ENCODE data around the gene ASPSCR1. TPM values are rescaled to one million over a fixed set of nuclear protein-coding genes. Genes with fewer than 3 reads are reported as not detected.
A peak's percentile ranks its signal among the peaks of the same experiment; 100 is the strongest.

The ASPSCR1 gene
- total and polyA plus RNA-seq, 2 of the 13 experiments (the other 11 are each of a cell fraction or from before 2014, with no cell fraction given): 274 to 314 TPM

- no peak for TF ChIP-seq CREM (IDR thresholded peaks at IDR 0.05)
- TF ChIP-seq CREM (CRISPR knock-in tag; IDR thresholded peaks at IDR 0.05): no peak
- TF ChIP-seq TEAD3 (CRISPR knock-in tag; optimal IDR thresholded peaks at IDR 0.05; ENCODE audit: borderline replicate concordance): no peak
- no peak for TF ChIP-seq ZNF572 (CRISPR knock-in tag; IDR thresholded peaks at IDR 0.05)
- TF ChIP-seq ZBTB46 (CRISPR knock-in tag; IDR thresholded peaks at IDR 0.05; ENCODE audit: borderline replicate concordance): no peak
- TF ChIP-seq ZNF432 (CRISPR knock-in tag; IDR thresholded peaks at IDR 0.05; ENCODE audit: borderline replicate concordance): no peak
- no peak for TF ChIP-seq ZNF260 (CRISPR knock-in tag; IDR thresholded peaks at IDR 0.05; ENCODE audit: borderline replicate concordance, low read depth)
- no peak for TF ChIP-seq MIER2 (CRISPR knock-in tag; IDR thresholded peaks at IDR 0.05)
- TF ChIP-seq AGO1 (IDR thresholded peaks at IDR 0.05; ENCODE audit: low read depth, low read length, poor library complexity, severe bottlenecking): no peak
- TF ChIP-seq NFE2 (CRISPR knock-in tag; IDR thresholded peaks at IDR 0.05): no peak
- no peak for TF ChIP-seq PHF20 (CRISPR knock-in tag; IDR thresholded peaks at IDR 0.05)
- no peak for TF ChIP-seq LCORL (IDR thresholded peaks at IDR 0.05)
- peak; percentile 39; the same call in 1 of the 2 replicates for TF ChIP-seq LCORL (CRISPR knock-in tag; IDR thresholded peaks at IDR 0.05)
- no peak for TF ChIP-seq ZNF788 (CRISPR knock-in tag; IDR thresholded peaks at IDR 0.05; ENCODE audit: borderline replicate concordance)
- TF ChIP-seq ZNF121 (CRISPR knock-in tag; IDR thresholded peaks at IDR 0.05): peak; percentile 75
- no peak for TF ChIP-seq ZNF337 (CRISPR knock-in tag; IDR thresholded peaks at IDR 0.05; ENCODE audit: borderline replicate concordance, low read depth)
- no peak for TF ChIP-seq ZNF839 (CRISPR knock-in tag; IDR thresholded peaks at IDR 0.05; ENCODE audit: borderline replicate concordance)
- TF ChIP-seq RARG (CRISPR knock-in tag; IDR thresholded peaks at IDR 0.05; ENCODE audit: low read depth): no peak
- TF ChIP-seq JARID2 (CRISPR knock-in tag; IDR thresholded peaks at IDR 0.05; ENCODE audit: insufficient replicate concordance): no peak
- no peak for TF ChIP-seq ZNF33B (CRISPR knock-in tag; IDR thresholded peaks at IDR 0.05)
- TF ChIP-seq NFATC3 (CRISPR knock-in tag; IDR thresholded peaks at IDR 0.05): no peak
- TF ChIP-seq ZNF550 (CRISPR knock-in tag; IDR thresholded peaks at IDR 0.05; ENCODE audit: borderline replicate concordance): no peak
- TF ChIP-seq IKZF4 (CRISPR knock-in tag; IDR thresholded peaks at IDR 0.05; ENCODE audit: borderline replicate concordance, low read depth, not compliant biosample characterization): no peak
- TF ChIP-seq FOXP4 (CRISPR knock-in tag; IDR thresholded peaks at IDR 0.05): no peak
- peak; percentile 40; the same call in 1 of the 2 replicates for TF ChIP-seq ETV5 (CRISPR knock-in tag; IDR thresholded peaks at IDR 0.05; ENCODE audit: borderline replicate concordance)
- no peak for TF ChIP-seq ADNP (CRISPR knock-in tag; IDR thresholded peaks at IDR 0.05)
- no peak for TF ChIP-seq SCMH1 (CRISPR knock-in tag; IDR thresholded peaks at IDR 0.05; ENCODE audit: borderline replicate concordance)
- TF ChIP-seq TSC22D2 (CRISPR knock-in tag; IDR thresholded peaks at IDR 0.05; ENCODE audit: borderline replicate concordance): no peak
- TF ChIP-seq SNAI1 (CRISPR knock-in tag; IDR thresholded peaks at IDR 0.05; ENCODE audit: borderline replicate concordance): no peak
- peak; percentile 61; the same call in 1 of the 2 replicates for TF ChIP-seq NFKB2 (CRISPR knock-in tag; IDR thresholded peaks at IDR 0.05; ENCODE audit: borderline replicate concordance)
Measured at GRCh38 chr17:82039695-82040299, 62.4 kb downstream of the ASPSCR1 start (continued).
